ENCODE results near the gene MN1. TPM values are rescaled to one million over a fixed set of nuclear protein-coding genes. Genes with fewer than 3 reads are reported as not detected.

MN1 gene
- not detected for polyA plus RNA-seq

GRCh38 chr22:27801616-27802345 is at the start of gene MN1:
Gene MN1 (minus strand): TSS chr22:27801756. CDS start chr22:27800543, 1,213 bp downstream.
- Mint-ChIP-seq H3K27me3 (peaks cover 22% of the 10 kb centered on the region), H3K27ac (peak within 1 kb of the TSS in 1 of 3 donors; percentile 7), H3K4me1 (peaks cover 2 to 8% (median 4%) of the 10 kb centered on the region in 3 donors), H3K9me3 (no peaks in the 10 kb centered on the region), H3K36me3 (no peaks in the 10 kb centered on the region), H3K4me3 (peak within 1 kb of the TSS; percentile 83 to 95 (median 90))

- H3K9me3 Mint-ChIP-seq, result no peaks in the 10 kb centered on the region
- H3K27ac Mint-ChIP-seq, result no peak overlapping the region
- H3K4me1 Mint-ChIP-seq, result peaks cover 0 to 2% (median 0%) of the 10 kb centered on the region in 3 donors
- no peak overlapping the region for H3K4me3 Mint-ChIP-seq
- no peaks in the 10 kb centered on the region for H3K27me3 Mint-ChIP-seq
- peaks cover 13% of the 10 kb centered on the region for H3K36me3 Mint-ChIP-seq
These were observed 48.5 kb upstream of the MN1 start for GRCh38 chr22:27850000-27850521.

- Mint-ChIP-seq H3K27ac (no peak overlapping the region), H3K4me1 (peaks cover 0 to 2% (median 0%) of the 10 kb centered on the region in 3 donors), H3K27me3 (no peaks in the 10 kb centered on the region), H3K4me3 (no peak overlapping the region), H3K9me3 (no peaks in the 10 kb centered on the region), H3K36me3 (peaks cover 8% of the 10 kb centered on the region)
These were observed 46.4 kb upstream of the MN1 start for GRCh38 chr22:27848005-27848404.

GRCh38 chr22:27846910-27847309 is 45.4 kb upstream of the MN1 start:
- Mint-ChIP-seq H3K27ac (no peak overlapping the region), H3K27me3 (no peaks in the 10 kb centered on the region), H3K36me3 (peaks cover 12% of the 10 kb centered on the region), H3K9me3 (no peaks in the 10 kb centered on the region), H3K4me3 (no peak overlapping the region), H3K4me1 (peaks cover 0 to 2% (median 0%) of the 10 kb centered on the region in 3 donors)

GRCh38 chr22:27846248-27846757 is 44.7 kb upstream of the MN1 start:
- no peak overlapping the region for H3K4me3 Mint-ChIP-seq
- peaks cover 12% of the 10 kb centered on the region for H3K36me3 Mint-ChIP-seq
- H3K4me1 Mint-ChIP-seq, result peaks cover 0 to 2% (median 0%) of the 10 kb centered on the region in 3 donors
- no peak overlapping the region for H3K27ac Mint-ChIP-seq
- no peaks in the 10 kb centered on the region for H3K9me3 Mint-ChIP-seq
- no peaks in the 10 kb centered on the region for H3K27me3 Mint-ChIP-seq

- peaks cover 12% of the 10 kb centered on the region for H3K36me3 Mint-ChIP-seq
- H3K27ac Mint-ChIP-seq, result peak overlapping the region in 1 of 3 donors; percentile 71
- H3K4me3 Mint-ChIP-seq, result no peak overlapping the region
- H3K4me1 Mint-ChIP-seq, result peaks cover 0 to 2% (median 0%) of the 10 kb centered on the region in 3 donors
- no peaks in the 10 kb centered on the region for H3K9me3 Mint-ChIP-seq
- H3K27me3 Mint-ChIP-seq, result no peaks in the 10 kb centered on the region
These were observed 44.1 kb upstream of the MN1 start for GRCh38 chr22:27845644-27846043.

- Mint-ChIP-seq H3K9me3 (no peaks in the 10 kb centered on the region), H3K27ac (peak overlapping the region in 1 of 3 donors; percentile 71), H3K4me3 (no peak overlapping the region), H3K36me3 (peaks cover 12% of the 10 kb centered on the region), H3K27me3 (no peaks in the 10 kb centered on the region), H3K4me1 (peaks cover 0 to 2% (median 0%) of the 10 kb centered on the region in 3 donors)
These were observed 43.4 kb upstream of the MN1 start for GRCh38 chr22:27844656-27845591.

GRCh38 chr22:27844256-27844655 is 42.7 kb upstream of the MN1 start:
- no peak overlapping the region for H3K27ac Mint-ChIP-seq
- no peaks in the 10 kb centered on the region for H3K9me3 Mint-ChIP-seq
- H3K4me3 Mint-ChIP-seq, result no peak overlapping the region
- no peaks in the 10 kb centered on the region for H3K27me3 Mint-ChIP-seq
- H3K4me1 Mint-ChIP-seq, result peaks cover 0 to 2% (median 0%) of the 10 kb centered on the region in 3 donors
- peaks cover 8% of the 10 kb centered on the region for H3K36me3 Mint-ChIP-seq

GRCh38 chr22:27843441-27843840 is 41.9 kb upstream of the MN1 start:
- no peak overlapping the region for H3K4me3 Mint-ChIP-seq
- H3K36me3 Mint-ChIP-seq, result peaks cover 3% of the 10 kb centered on the region
- no peak overlapping the region for H3K27ac Mint-ChIP-seq
- H3K9me3 Mint-ChIP-seq, result no peaks in the 10 kb centered on the region
- no peaks in the 10 kb centered on the region for H3K27me3 Mint-ChIP-seq
- H3K4me1 Mint-ChIP-seq, result no peaks in the 10 kb centered on the region

GRCh38 chr22:27842669-27843431 is 41.3 kb upstream of the MN1 start:
- Mint-ChIP-seq H3K9me3 (peaks cover 0 to 2% (median under 1%) of the 10 kb centered on the region in 3 donors), H3K27ac (no peak overlapping the region), H3K4me3 (no peak overlapping the region), H3K27me3 (no peaks in the 10 kb centered on the region), H3K4me1 (no peaks in the 10 kb centered on the region), H3K36me3 (peaks cover 3% of the 10 kb centered on the region)

- peaks cover 3% of the 10 kb centered on the region for H3K36me3 Mint-ChIP-seq
These were observed 40.6 kb upstream of the MN1 start for GRCh38 chr22:27842201-27842600.

GRCh38 chr22:27840436-27840835 is 38.9 kb upstream of the MN1 start:
- Mint-ChIP-seq H3K27me3 (no peaks in the 10 kb centered on the region), H3K27ac (no peak overlapping the region), H3K9me3 (peaks cover 0 to 9% (median 3%) of the 10 kb centered on the region in 3 donors), H3K4me1 (no peaks in the 10 kb centered on the region), H3K36me3 (peaks cover 5% of the 10 kb centered on the region), H3K4me3 (no peak overlapping the region)

More at GRCh38 chr22:27842201-27842600, 40.6 kb upstream of the MN1 start:
- H3K9me3 Mint-ChIP-seq, result peaks cover 0 to 7% (median 3%) of the 10 kb centered on the region in 3 donors
- H3K4me1 Mint-ChIP-seq, result no peaks in the 10 kb centered on the region
- no peaks in the 10 kb centered on the region for H3K27me3 Mint-ChIP-seq
- no peak overlapping the region for H3K27ac Mint-ChIP-seq
- no peak overlapping the region for H3K4me3 Mint-ChIP-seq

GRCh38 chr22:27839057-27839660 is 37.6 kb upstream of the MN1 start:
- Mint-ChIP-seq H3K4me3 (no peak overlapping the region), H3K27ac (no peak overlapping the region), H3K36me3 (peaks cover 5% of the 10 kb centered on the region), H3K27me3 (no peaks in the 10 kb centered on the region), H3K4me1 (no peaks in the 10 kb centered on the region), H3K9me3 (peaks cover 0 to 9% (median 3%) of the 10 kb centered on the region in 3 donors)

- Mint-ChIP-seq H3K36me3 (peaks cover 2% of the 10 kb centered on the region), H3K27ac (no peak overlapping the region), H3K27me3 (no peaks in the 10 kb centered on the region), H3K4me3 (no peak overlapping the region), H3K9me3 (peaks cover 0 to 9% (median 3%) of the 10 kb centered on the region in 3 donors), H3K4me1 (peaks cover 0 to 1% (median 0%) of the 10 kb centered on the region in 3 donors)
These were observed 34.6 kb upstream of the MN1 start for GRCh38 chr22:27836181-27836580.

All from IgD-negative memory B cell (primary cell).